Neural cell (in vitro differentiated cells): Measurements from ENCODE around the gene ARHGEF10L.

Source experiments
- CTCF ChIP-seq: fragments of 450-650 bp; IDR thresholded peaks from 2 replicates; pipeline ENCODE4 v1.5.1; 2014; ENCODE audit warnings: antibody characterized with exemption, mild to moderate bottlenecking, moderate library complexity; ENCODE audit not compliant: poor library complexity, severe bottlenecking
- EP300 ChIP-seq: fragments of 450-650 bp; conservative IDR thresholded peaks from 2 replicates; pipeline ENCODE4 v1.6.1; 2014; ENCODE audit warnings: antibody characterized with exemption, mild to moderate bottlenecking, moderate library complexity; ENCODE audit not compliant: poor library complexity, severe bottlenecking
- EZH2 ChIP-seq: fragments of 200-600, 300-800 bp; shearing (Covaris generic), sonication (generic); IDR thresholded peaks from 2 replicates; pipeline ENCODE4 v1.6.1; 2014; ENCODE audit warnings: antibody characterized with exemption, low read length, borderline replicate concordance, mild to moderate bottlenecking; ENCODE audit not compliant: insufficient read depth, poor library complexity, severe bottlenecking
- MXI1 ChIP-seq: fragments of 450-650 bp; conservative IDR thresholded peaks from 2 replicates; pipeline ENCODE4 v1.6.1; 2014; ENCODE audit warnings: antibody characterized with exemption, mild to moderate bottlenecking; ENCODE audit not compliant: poor library complexity, severe bottlenecking
- POLR2AphosphoS5 ChIP-seq: IDR thresholded peaks from 2 replicates; pipeline ENCODE4 v1.6.1; 2012
- RAD21 ChIP-seq: fragments of 450-650 bp; conservative IDR thresholded peaks from 2 replicates; pipeline ENCODE4 v1.6.1; 2014; ENCODE audit warnings: antibody characterized with exemption, mild to moderate bottlenecking, moderate library complexity
- SMC3 ChIP-seq: fragments of 450-650 bp; conservative IDR thresholded peaks from 2 replicates; pipeline ENCODE4 v1.6.1; 2014; ENCODE audit warnings: antibody characterized with exemption, mild to moderate bottlenecking, moderate library complexity; ENCODE audit not compliant: poor library complexity
- TAF1 ChIP-seq: IDR thresholded peaks from 2 replicates; pipeline ENCODE4 v1.6.1; 2012; ENCODE audit warnings: low read depth

GRCh38 chr1:17672226-17672625, 132.7 kb downstream of the ARHGEF10L start:
- TF ChIP-seq CTCF (no peak), RAD21 (no peak), POLR2AphosphoS5 (no peak), EP300 (no peak), EZH2 (no peak), SMC3 (no peak), MXI1 (no peak), TAF1 (no peak)
